H1 (cell line): ENCODE data around the gene CRABP2. TPM values are rescaled to one million over a fixed set of nuclear protein-coding genes. Genes with fewer than 3 reads are reported as not detected.

Experiments used
- CTCF ChIA-PET: fragments of 300-600 bp; sonication (Branson Sonifier 250); formaldehyde crosslinking; loops from one replicate; lab custom pipeline; 2021; ENCODE audit not compliant: partially characterized antibody; lab: Charles Lee
- POLR2A ChIA-PET: fragments of 300-600 bp; sonication (Branson Sonifier 250); formaldehyde crosslinking; loops from one replicate; lab custom pipeline; 2021; ENCODE audit warnings: inconsistent platforms; ENCODE audit not compliant: partially characterized antibody; lab: Charles Lee
- DNase-seq, 2 experiments: peaks; one replicate each; pipeline versions ENCODE4 v3.0.0 to v3.0.0-alpha.2; 2010 to 2022; ENCODE audit warnings: low spot score in 2 of 2, low read depth in 1 of 2, mixed read lengths in 1 of 2
- FAIRE-seq: peaks from 2 replicates; lab custom pipeline; 2011; peaks lifted over from hg19 to GRCh38; lab: Jason Lieb, UNC
- H2AFZ ChIP-seq: 2 replicates; pipeline ENCODE4 v1.8.1; 2012; ENCODE audit warnings: low read length, inconsistent platforms
- H2AK5ac ChIP-seq: 2 replicates; pipeline ENCODE4 v1.6.1; 2013; ENCODE audit warnings: low read depth, low read length
- H2BK120ac ChIP-seq: replicated peaks from 2 replicates; pipeline ENCODE3; 2013; ENCODE audit warnings: low read depth, low read length, inconsistent platforms
- H2BK12ac ChIP-seq: 2 replicates; pipeline ENCODE4 v1.6.1; 2013; ENCODE audit warnings: low read depth, low read length
- H2BK15ac ChIP-seq: 2 replicates; pipeline ENCODE4 v1.6.1; 2013; ENCODE audit warnings: low read length
- H2BK20ac ChIP-seq: 2 replicates; pipeline ENCODE4 v1.6.1; 2013; ENCODE audit warnings: low read length
- H2BK5ac ChIP-seq: 2 replicates; pipeline ENCODE4 v1.6.1; 2013; ENCODE audit warnings: low read depth, low read length
- H3K14ac ChIP-seq: 2 replicates; pipeline ENCODE4 v1.6.1; 2013; ENCODE audit warnings: inconsistent platforms; ENCODE audit not compliant: insufficient read length
- H3K18ac ChIP-seq: 2 replicates; pipeline ENCODE4 v1.6.1; 2013; ENCODE audit warnings: low read length; ENCODE audit errors: extremely low read depth
- H3K23ac ChIP-seq: 2 replicates; pipeline ENCODE4 v1.6.1; 2013; ENCODE audit warnings: inconsistent platforms; ENCODE audit not compliant: insufficient read length
- H3K23me2 ChIP-seq: 2 replicates; pipeline ENCODE4 v1.6.1; 2013; ENCODE audit warnings: low read depth, low read length
- H3K27ac ChIP-seq: 2 replicates; pipeline ENCODE4 v1.6.1; 2011; ENCODE audit warnings: low read depth, low read length, inconsistent platforms
- H3K27me3 ChIP-seq, 4 experiments: replicated peaks in 1 of 4; 1 replicate in 1 of 4; 2 replicates in 3 of 4; pipeline versions ENCODE4 v1.6.1 to v1.8.1; 2011 to 2013; ENCODE audit warnings: low read length in 3 of 4, mild to moderate bottlenecking in 3 of 4, inconsistent platforms in 2 of 4, mixed read lengths in 2 of 4, moderate library complexity in 1 of 4; ENCODE audit not compliant: control insufficient read depth in 3 of 4, insufficient read depth in 3 of 4; ENCODE audit errors: extremely low read depth in 1 of 4
- H3K36me3 ChIP-seq, 4 experiments: 2 replicates each; pipeline versions ENCODE4 v1.6.1 to v1.8.1; 2011 to 2013; ENCODE audit warnings: mild to moderate bottlenecking in 4 of 4, low read length in 3 of 4, moderate library complexity in 2 of 4, control low read depth in 1 of 4, inconsistent platforms in 1 of 4; ENCODE audit not compliant: insufficient read depth in 4 of 4, control insufficient read depth in 2 of 4
- H3K4ac ChIP-seq: replicated peaks from 2 replicates; pipeline ENCODE3; 2013; ENCODE audit warnings: low read length, low read depth, mixed read lengths, inconsistent platforms; ENCODE audit not compliant: insufficient read length
- H3K4me1 ChIP-seq, 4 experiments: replicated peaks in 1 of 4; 1 replicate in 1 of 4; 2 replicates in 3 of 4; pipeline versions ENCODE4 v1.6.1 to v1.8.1; 2011 to 2013; ENCODE audit warnings: low read length in 3 of 4, inconsistent platforms in 2 of 4, mixed read lengths in 1 of 4; ENCODE audit not compliant: insufficient read depth in 4 of 4, control insufficient read depth in 3 of 4
- H3K4me2 ChIP-seq, 2 experiments: 2 replicates each; pipeline versions ENCODE4 v1.6.1 to v1.8.1; 2011 to 2013; ENCODE audit warnings: low read depth in 2 of 2, low read length in 2 of 2, control low read depth in 1 of 2, inconsistent platforms in 1 of 2, mild to moderate bottlenecking in 1 of 2; ENCODE audit not compliant: insufficient read depth in 1 of 2
- H3K4me3 ChIP-seq, 4 experiments: fragments of 200-600, 300-600 bp in 1 of 4; sonication (generic), shearing (Covaris generic), sonication (Bioruptor Twin) in 1 of 4; 2 replicates each; pipeline versions ENCODE4 v1.5.1 to v1.8.1; 2011 to 2016; ENCODE audit warnings: low read length in 4 of 4, low read depth in 3 of 4, control low read depth in 2 of 4, inconsistent platforms in 2 of 4, mild to moderate bottlenecking in 2 of 4, mixed read lengths in 1 of 4, moderate library complexity in 1 of 4; ENCODE audit not compliant: insufficient read depth in 2 of 4; ENCODE audit errors: extremely low read depth in 1 of 4
- H3K56ac ChIP-seq: replicated peaks from 2 replicates; pipeline ENCODE3; 2013; ENCODE audit warnings: low read depth, mild to moderate bottlenecking, mixed read lengths, low read length, inconsistent platforms; ENCODE audit not compliant: insufficient read length
- H3K79me1 ChIP-seq: 2 replicates; pipeline ENCODE4 v1.6.1; 2013; ENCODE audit warnings: low read depth, low read length, control low read depth
- H3K79me2 ChIP-seq, 2 experiments: 2 replicates each; pipeline versions ENCODE4 v1.6.1 to v1.8.1; 2012 to 2013; ENCODE audit warnings: low read length in 2 of 2, mild to moderate bottlenecking in 2 of 2, inconsistent platforms in 1 of 2; ENCODE audit not compliant: insufficient read depth in 2 of 2, control insufficient read depth in 1 of 2
- H3K9ac ChIP-seq, 4 experiments: replicated peaks in 1 of 4; 1 replicate in 1 of 4; 2 replicates in 3 of 4; pipeline versions ENCODE4 v1.6.1 to v1.8.1; 2011 to 2013; ENCODE audit warnings: low read depth in 3 of 4, low read length in 3 of 4, control low read depth in 2 of 4, mild to moderate bottlenecking in 2 of 4, moderate library complexity in 2 of 4, inconsistent platforms in 1 of 4; ENCODE audit errors: extremely low read depth in 1 of 4
- H3K9me3 ChIP-seq, 2 experiments: 2 replicates each; pipeline versions ENCODE4 v1.6.1 to v1.8.1; 2012 to 2013; ENCODE audit warnings: mild to moderate bottlenecking in 2 of 2, moderate library complexity in 2 of 2, control low read depth in 1 of 2, inconsistent platforms in 1 of 2, low read depth in 1 of 2, low read length in 1 of 2, mixed read lengths in 1 of 2; ENCODE audit not compliant: insufficient read depth in 2 of 2
- H4K20me1 ChIP-seq, 2 experiments: replicated peaks in 1 of 2; 2 replicates each; pipeline versions ENCODE3 to v1.8.1; 2011 to 2013; ENCODE audit warnings: inconsistent platforms in 2 of 2, low read length in 2 of 2, mild to moderate bottlenecking in 1 of 2; ENCODE audit not compliant: insufficient read depth in 2 of 2, control insufficient read depth in 1 of 2
- H4K5ac ChIP-seq: 2 replicates; pipeline ENCODE4 v1.6.1; 2013; ENCODE audit warnings: low read length, low read depth, mixed read lengths, inconsistent platforms; ENCODE audit not compliant: insufficient read length
- H4K8ac ChIP-seq: 2 replicates; pipeline ENCODE4 v1.8.0; 2013; ENCODE audit warnings: mild to moderate bottlenecking, moderate library complexity, low read length, inconsistent platforms; ENCODE audit not compliant: insufficient read depth; ENCODE audit errors: extremely low read depth
- H4K91ac ChIP-seq: replicated peaks from 2 replicates; pipeline ENCODE3; 2013; ENCODE audit warnings: low read length, mixed read lengths, inconsistent platforms; ENCODE audit not compliant: insufficient read length
- CEBPB ChIP-seq: IDR thresholded peaks from 2 replicates; pipeline ENCODE4 v1.6.1; 2012; ENCODE audit warnings: low read depth, low read length
- CREB1 ChIP-seq: IDR thresholded peaks from 2 replicates; pipeline ENCODE4 v1.6.1; 2012; ENCODE audit warnings: inconsistent platforms
- GABPA ChIP-seq: IDR thresholded peaks from 2 replicates; pipeline ENCODE4 v1.6.1; 2011; ENCODE audit warnings: mild to moderate bottlenecking, low read length, moderate library complexity, borderline replicate concordance; ENCODE audit not compliant: insufficient read depth
- MAX ChIP-seq: IDR thresholded peaks from 2 replicates; pipeline ENCODE4 v1.6.1; 2012; ENCODE audit warnings: inconsistent platforms
- NANOG ChIP-seq: IDR thresholded peaks from 2 replicates; pipeline ENCODE4 v1.6.1; 2011; ENCODE audit warnings: low read length, low read depth, mild to moderate bottlenecking, inconsistent platforms; ENCODE audit not compliant: insufficient read depth, poor library complexity, severe bottlenecking
- RNF2 ChIP-seq: fragments of 200-900, 300-1000 bp; sonication (generic); IDR thresholded peaks from 2 replicates; pipeline ENCODE4 v1.7.1; 2016; ENCODE audit warnings: borderline replicate concordance, low read depth, mild to moderate bottlenecking, antibody characterized with exemption, low read length; ENCODE audit not compliant: poor library complexity, severe bottlenecking; ENCODE audit errors: missing control alignments
- RXRA ChIP-seq: IDR thresholded peaks from 2 replicates; pipeline ENCODE4 v1.6.1; 2011; ENCODE audit warnings: low read depth, mild to moderate bottlenecking, low read length, moderate library complexity; ENCODE audit not compliant: insufficient read depth
- SP4 ChIP-seq: IDR thresholded peaks from 2 replicates; pipeline ENCODE4 v1.6.1; 2012; ENCODE audit warnings: low read length, inconsistent platforms
- SRF ChIP-seq: IDR thresholded peaks from 2 replicates; pipeline ENCODE4 v1.6.1; 2011; ENCODE audit warnings: mild to moderate bottlenecking, low read depth, low read length, moderate library complexity
- USF2 ChIP-seq: IDR thresholded peaks from 2 replicates; pipeline ENCODE4 v1.6.1; 2011; ENCODE audit warnings: low read length, improper control_type of control experiment
- WGBS, 2 experiments: shearing (Covaris generic) in 1 of 2; methylation state at CpG; one replicate each; pipeline versions ENCODE4 v1.1.6 to v1.1.7; 2013 to 2015; ENCODE audit warnings: low lambda C conversion rate in 2 of 2, mixed read lengths in 2 of 2, inconsistent platforms in 1 of 2, low coverage in 1 of 2, missing lambda C conversion rate in 1 of 2; ENCODE audit not compliant: insufficient replicate concordance in 2 of 2, insufficient coverage in 1 of 2, insufficient read length in 1 of 2; ENCODE audit errors: extremely low coverage in 1 of 2, missing lambda C conversion rate in 1 of 2; 5-methylcytosine and 5-hydroxymethylcytosine counted together
- polyA plus RNA-seq, 7 experiments: library from polyadenylated mRNA; depleted of rRNA in 3 of 7; stranded (reverse) in 5 of 7; unstranded in 2 of 7; fragments of >200 nt in 5 of 7; fragments of 200-250 nt in 2 of 7; gene quantifications; 1 replicate in 5 of 7; 2 replicates in 1 of 7; 4 replicates in 1 of 7; pipeline versions ENCODE4 v1.2.1 to v1.2.3, GENCODE V29; 2011 to 2013; ENCODE audit warnings: missing spikeins in 2 of 7, mixed read lengths in 2 of 7
- total RNA-seq: library from RNA; stranded (reverse); fragmentation: NEBNext Ultra II Directional; extraction: Animal tissue kit (Norgen Biotek cat#: 25700); gene quantifications from 2 replicates; pipeline ENCODE4 v1.2.1, GENCODE V29; 2021

CRABP2 gene
- total and polyA plus RNA-seq, 2 of the 8 experiments (the other 6 are each of a cell fraction or from before 2014, with no cell fraction given): 69.2 to 119 TPM

- no peak overlapping the region; a peak in 1 of 7 replicates for H3K9ac ChIP-seq
- no peak overlapping the region for H2BK120ac ChIP-seq
- H3K56ac ChIP-seq: no peak overlapping the region
- peaks cover 19 to 36% (median 25%) of the 10 kb centered on the region in 4 experiments for H3K4me1 ChIP-seq
- H3K36me3 ChIP-seq: peaks cover 12 to 34% (median 23%) of the 10 kb centered on the region in 4 experiments
- H3K4me3 ChIP-seq: peak overlapping the region; percentile 50 to 80 (median 70)
- no peak overlapping the region for H2AFZ ChIP-seq
- H3K27ac ChIP-seq: no peak overlapping the region
- peaks cover 0 to 19% (median 8%) of the 10 kb centered on the region in 4 experiments; a peak in 4 of 7 replicates for H3K27me3 ChIP-seq
- no peaks in the 10 kb centered on the region for H3K9me3 ChIP-seq
- H2BK12ac ChIP-seq: no peak overlapping the region; the same call in 1 of the 2 replicates
- H3K23me2 ChIP-seq: peaks cover 31% of the 10 kb centered on the region; the same call in 1 of the 2 replicates
- 37% methylated on average over 4 of the region's 4 CpGs; no CpG with 5 or more reads in 1 of the 2 experiments for WGBS, 2 experiments
- no peak overlapping the region for H2AK5ac ChIP-seq
- H2BK20ac ChIP-seq: no peak overlapping the region
- no peak overlapping the region for H2BK5ac ChIP-seq
- H3K14ac ChIP-seq: no peak overlapping the region
- peak overlapping the region; percentile 77 to 94 for H3K4me2 ChIP-seq
- ChIA-PET POLR2A (interaction anchor here (1.4 to 16.9 kb wide), 4 partner anchors 11 to 36 kb away, joined by 4 to 530 read pairs (median 100); partner anchors contain the start of genes ISG20L2, METTL25B and NES), CTCF (interaction anchor here (0.9 to 66.0 kb wide), 11 partner anchors 2 to 729 kb away, joined by 3 to 4284 read pairs (median 4); partner anchors contain the start of genes CRABP2, HDGF, ISG20L2 and METTL25B)
- H4K8ac ChIP-seq: no peak overlapping the region
- peaks cover 7 to 24% of the 10 kb centered on the region in 2 experiments; a peak in 2 of 4 replicates for H3K79me2 ChIP-seq
- DNase-seq (no peak), FAIRE-seq (no peak)
- no peak overlapping the region for H4K5ac ChIP-seq
- no peak overlapping the region for H3K18ac ChIP-seq
- no peak overlapping the region for H3K23ac ChIP-seq
- H2BK15ac ChIP-seq: no peak overlapping the region
- peaks cover 4% of the 10 kb centered on the region; the same call in 1 of the 2 replicates for H3K79me1 ChIP-seq
- H4K91ac ChIP-seq: no peak overlapping the region
- H3K4ac ChIP-seq: no peak overlapping the region
- peaks cover 6 to 14% of the 10 kb centered on the region in 2 experiments for H4K20me1 ChIP-seq
- no peak for TF ChIP-seq SP4
- TF ChIP-seq RNF2: no peak
- TF ChIP-seq NANOG: peak; percentile 43
- no peak for TF ChIP-seq CEBPB
- TF ChIP-seq SRF: no peak
- TF ChIP-seq MAX: peak; percentile 74
- no peak for TF ChIP-seq RXRA
- no peak for TF ChIP-seq CREB1
- no peak for TF ChIP-seq GABPA
- peak; percentile 30; the same call in 1 of the 2 replicates for TF ChIP-seq USF2
Observed at GRCh38 chr1:156703741-156704140, 1.6 kb downstream of the CRABP2 start.
